GM10266 (cell line): ENCODE results near the gene GRM3.

Experiments used
- DNase-seq: peaks from one replicate; pipeline ENCODE4 v3.0.0; 2012; ENCODE audit errors: extremely low spot score
- CTCF ChIP-seq: IDR thresholded peaks from 2 replicates; pipeline ENCODE4 v1.5.1; 2012; ENCODE audit warnings: mild to moderate bottlenecking, low read depth; ENCODE audit not compliant: control insufficient read depth, insufficient read depth; ENCODE audit errors: missing control alignments

GRM3 gene

GRCh38 chr7:86645676-86646276 is 2.1 kb downstream of the GRM3 start:
- TF ChIP-seq CTCF: no peak
- DNase-seq: no peak

DNA sequence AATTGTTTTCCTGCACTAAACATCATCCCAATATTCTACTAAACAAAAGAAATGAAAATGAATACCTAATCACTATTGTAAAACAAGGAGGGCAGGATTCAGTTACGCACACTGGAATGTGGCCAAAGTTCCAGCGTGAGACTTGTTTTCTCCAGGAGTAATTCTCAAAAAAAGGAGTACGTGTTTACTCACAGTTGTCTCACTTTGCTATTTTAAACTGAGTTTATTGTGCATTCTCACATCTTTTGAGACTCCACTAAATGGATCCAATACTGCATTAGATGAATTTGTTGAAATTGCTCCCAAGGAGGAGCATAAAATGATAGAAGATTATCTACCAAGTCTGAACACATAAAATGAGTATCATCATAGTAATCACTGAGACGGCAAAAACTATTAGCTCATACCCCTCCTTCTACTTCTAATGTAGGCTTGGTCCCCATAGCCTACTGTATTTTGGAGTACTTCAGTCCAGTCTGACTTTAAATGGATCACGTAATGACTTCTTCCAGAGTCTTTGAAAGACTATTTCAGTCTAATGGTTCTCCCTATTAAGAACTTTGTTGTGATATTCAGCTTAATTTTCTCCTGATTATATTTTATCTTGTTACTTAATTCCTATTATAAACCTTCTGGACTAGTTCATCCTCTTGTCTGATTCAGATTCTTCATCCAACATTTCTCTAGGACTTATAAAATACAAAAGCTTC is 3.8 kb downstream of the GRM3 start:
- no peak for TF ChIP-seq CTCF
- no peak for DNase-seq

GRCh38 chr7:86648169-86648568 is 4.5 kb downstream of the GRM3 start:
- TF ChIP-seq CTCF: no peak
- DNase-seq: no peak

DNA sequence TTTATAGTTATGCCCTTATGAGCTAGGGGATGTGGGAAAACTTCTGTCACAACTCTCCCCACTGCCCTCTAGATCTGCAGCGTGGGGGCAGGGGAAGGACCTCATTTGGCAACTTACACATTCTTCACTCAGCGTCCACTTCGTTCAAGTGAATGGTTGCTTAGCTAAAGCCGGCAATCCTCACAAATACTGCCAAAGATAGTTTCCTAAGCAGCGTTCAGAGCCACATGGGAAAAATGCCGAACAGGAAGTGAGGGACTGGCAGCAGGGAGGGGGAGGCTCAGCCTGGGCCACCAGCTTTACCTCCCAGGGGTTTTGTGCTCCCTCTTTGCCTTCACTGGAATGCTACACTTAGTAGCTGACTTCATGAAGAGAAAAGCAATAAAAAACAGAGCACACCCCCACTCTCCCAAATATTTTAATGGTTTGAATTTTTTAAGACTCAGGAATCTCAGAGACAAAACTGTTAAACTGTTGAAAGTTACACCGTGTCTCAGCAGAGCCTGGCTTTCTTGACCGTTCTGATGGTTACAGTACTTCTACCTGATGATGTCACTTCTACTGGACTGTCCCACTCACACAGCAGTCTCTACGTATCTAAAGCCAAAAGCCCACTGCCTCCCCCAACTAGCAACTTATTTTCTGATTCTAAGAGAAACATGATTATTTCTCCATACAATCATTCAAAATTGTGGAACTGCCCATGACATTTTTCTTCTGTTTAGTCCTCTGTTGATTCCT is 10.4 kb downstream of the GRM3 start:
- no peak for DNase-seq
- no peak for TF ChIP-seq CTCF

- TF ChIP-seq CTCF: no peak
- DNase-seq: no peak
Observed at GRCh38 chr7:86657948-86658347, 14.2 kb downstream of the GRM3 start.

GRCh38 chr7:86660950-86661462 is 17.3 kb downstream of the GRM3 start:
- DNase-seq: no peak
- no peak for TF ChIP-seq CTCF
